OCI-LY1 (cell line): ENCODE results near the gene ZNF304.

Experiments used
- H2AFZ ChIP-seq: fragments of 200-600 bp; sonication (generic), shearing (Covaris generic); 2 replicates; pipeline ENCODE4 v1.6.0; 2014; ENCODE audit warnings: antibody characterized with exemption, mild to moderate bottlenecking, low read length
- H3F3A ChIP-seq: fragments of 200-600 bp; sonication (generic), shearing (Covaris generic); 2 replicates; pipeline ENCODE4 v1.6.0; 2014; ENCODE audit warnings: mild to moderate bottlenecking, antibody characterized with exemption, low read length, moderate library complexity; ENCODE audit not compliant: insufficient read depth
- H3K27ac ChIP-seq: fragments of 200-600 bp; sonication (generic); 2 replicates; pipeline ENCODE4 v1.5.1; 2014; ENCODE audit warnings: low read length, mixed run types, mild to moderate bottlenecking, low read depth; ENCODE audit not compliant: poor library complexity, severe bottlenecking
- H3K27me3 ChIP-seq: fragments of 200-600 bp; sonication (generic); 2 replicates; pipeline ENCODE4 v1.6.0; 2014; ENCODE audit warnings: antibody characterized with exemption, mild to moderate bottlenecking, low read length, moderate library complexity; ENCODE audit not compliant: insufficient read depth
- H3K36me3 ChIP-seq: fragments of 200-600 bp; sonication (generic); 2 replicates; pipeline ENCODE4 v1.6.1; 2014; ENCODE audit warnings: mild to moderate bottlenecking, antibody characterized with exemption, low read length, moderate library complexity, mixed read lengths; ENCODE audit not compliant: insufficient read depth
- H3K4me1 ChIP-seq: fragments of 200-600 bp; sonication (generic); 2 replicates; pipeline ENCODE4 v1.5.1; 2014; ENCODE audit warnings: mild to moderate bottlenecking, low read length, moderate library complexity; ENCODE audit not compliant: insufficient read depth, severe bottlenecking
- H3K4me2 ChIP-seq: fragments of 200-600 bp; sonication (generic), shearing (Covaris generic); 2 replicates; pipeline ENCODE4 v1.6.1; 2014; ENCODE audit warnings: low read length
- H3K4me3 ChIP-seq: fragments of 200-600 bp; sonication (generic); 2 replicates; pipeline ENCODE4 v1.5.1; 2014; ENCODE audit warnings: low read length, low read depth, mild to moderate bottlenecking, mixed read lengths; ENCODE audit not compliant: poor library complexity, severe bottlenecking
- H3K79me2 ChIP-seq: fragments of 200-600 bp; shearing (Covaris generic); 2 replicates; pipeline ENCODE4 v1.6.1; 2016; ENCODE audit warnings: mixed run types, low read length, mixed read lengths; ENCODE audit not compliant: insufficient read depth
- H3K9ac ChIP-seq: fragments of 200-600 bp; sonication (generic), shearing (Covaris generic); 2 replicates; pipeline ENCODE4 v1.6.1; 2014; ENCODE audit warnings: mild to moderate bottlenecking, low read length, mixed read lengths
- H3K9me2 ChIP-seq: fragments of 200-600 bp; sonication (generic), shearing (Covaris generic); 2 replicates; pipeline ENCODE4 v1.6.1; 2014; ENCODE audit warnings: low read depth, mild to moderate bottlenecking, low read length, mixed read lengths
- H3K9me3 ChIP-seq: fragments of 200-600 bp; shearing (Covaris generic); 2 replicates; pipeline ENCODE4 v1.6.1; 2014; ENCODE audit warnings: low read length, mixed read lengths
- H4K20me1 ChIP-seq: fragments of 200-600 bp; sonication (generic), shearing (Covaris generic); 2 replicates; pipeline ENCODE4 v1.6.0; 2016; ENCODE audit warnings: mild to moderate bottlenecking, low read length; ENCODE audit not compliant: insufficient read depth
- CTCF ChIP-seq: fragments of 200-600 bp; sonication (generic), shearing (Covaris generic); IDR thresholded peaks from 2 replicates; pipeline ENCODE4 v1.5.1; 2017; ENCODE audit warnings: mild to moderate bottlenecking, antibody characterized with exemption, low read length, moderate library complexity, mixed read lengths
- EZH2 ChIP-seq: fragments of 200-600 bp; sonication (generic), shearing (Covaris generic); IDR thresholded peaks from 2 replicates; pipeline ENCODE4 v1.8.0; 2017; ENCODE audit warnings: borderline replicate concordance, mixed run types, mild to moderate bottlenecking, antibody characterized with exemption, low read length, moderate library complexity, mixed read lengths

ZNF304 gene

GRCh38 chr19:57350877-57351805, at the start of gene ZNF304:
TSS of gene ZNF304 (plus strand) at chr19:57351271. CDS start at chr19:57351665, 394 bp downstream.
- no peak within 1 kb of the TSS for H3K27ac ChIP-seq
- peak within 1 kb of the TSS; percentile 81 for H3K4me3 ChIP-seq
- H3K9me3 ChIP-seq = no peaks in the 10 kb centered on the region
- no peaks in the 10 kb centered on the region for H3K9me2 ChIP-seq
- peak within 1 kb of the TSS; percentile 77 for H3K4me2 ChIP-seq
- H3K79me2 ChIP-seq = no peaks in the 10 kb centered on the region
- H3K9ac ChIP-seq = peak within 1 kb of the TSS; percentile 71
- peaks cover 16% of the 10 kb centered on the region for H3K4me1 ChIP-seq
- H3K27me3 ChIP-seq = no peaks in the 10 kb centered on the region
- peaks cover 22% of the 10 kb centered on the region for H3K36me3 ChIP-seq
- no peaks in the 10 kb centered on the region for H4K20me1 ChIP-seq
- peak within 1 kb of the TSS; percentile 71; the same call in 1 of the 2 replicates for H2AFZ ChIP-seq
- no peaks in the 10 kb centered on the region for H3F3A ChIP-seq
- TF ChIP-seq CTCF = no peak
- no peak for TF ChIP-seq EZH2

GRCh38 chr19:57302020-57302465, 49.0 kb upstream of the ZNF304 start:
- Histone ChIP-seq H3K4me3 (no peak overlapping the region), H3K36me3 (peaks cover 67% of the 10 kb centered on the region), H2AFZ (no peak overlapping the region), H3K27me3 (no peaks in the 10 kb centered on the region), H3K79me2 (peaks cover 5% of the 10 kb centered on the region; the same call in 1 of the 2 replicates), H3K4me2 (no peak overlapping the region), H3K9ac (no peak overlapping the region), H3K9me2 (no peaks in the 10 kb centered on the region), H3K9me3 (no peaks in the 10 kb centered on the region), H3K4me1 (no peaks in the 10 kb centered on the region), H4K20me1 (no peaks in the 10 kb centered on the region), H3F3A (no peaks in the 10 kb centered on the region), H3K27ac (no peak overlapping the region)
- TF ChIP-seq CTCF (no peak), EZH2 (no peak)

- peaks cover 2% of the 10 kb centered on the region; the same call in 1 of the 2 replicates for H3K79me2 ChIP-seq
- H2AFZ ChIP-seq = no peak overlapping the region
Observed at GRCh38 chr19:57302727-57303401, 48.2 kb upstream of the ZNF304 start.

More at GRCh38 chr19:57302727-57303401, 48.2 kb upstream of the ZNF304 start:
- Histone ChIP-seq H3K27me3 (no peaks in the 10 kb centered on the region), H3K9ac (no peak overlapping the region), H3K9me3 (no peaks in the 10 kb centered on the region), H3K36me3 (peaks cover 59% of the 10 kb centered on the region), H3K4me1 (no peaks in the 10 kb centered on the region), H3K27ac (no peak overlapping the region), H3K9me2 (no peaks in the 10 kb centered on the region), H3F3A (no peaks in the 10 kb centered on the region), H3K4me3 (no peak overlapping the region), H3K4me2 (no peak overlapping the region), H4K20me1 (no peaks in the 10 kb centered on the region)
- TF ChIP-seq CTCF = no peak
- TF ChIP-seq EZH2 = no peak
